Pons (tissue), 1 donor: ENCODE data around the gene SLC39A11.
"Not testable (repeated sequence)": the region's sequence is repeated elsewhere in the genome, so short reads cannot be mapped to it uniquely, and the experiment has no call there.

Experiments used
- DNase-seq: peaks from one replicate; pipeline ENCODE4 v3.0.0-alpha.2; 2016; ENCODE audit warnings: low spot score

The SLC39A11 gene

GRCh38 chr17:72916991-72917390, 175.5 kb downstream of the SLC39A11 start:
- DNase-seq, result no peak

GRCh38 chr17:72915625-72916081, 176.8 kb downstream of the SLC39A11 start:
- DNase-seq, result peak; percentile 70

- no peak for DNase-seq
These were observed 179.3 kb downstream of the SLC39A11 start for GRCh38 chr17:72913142-72913682.

DNA sequence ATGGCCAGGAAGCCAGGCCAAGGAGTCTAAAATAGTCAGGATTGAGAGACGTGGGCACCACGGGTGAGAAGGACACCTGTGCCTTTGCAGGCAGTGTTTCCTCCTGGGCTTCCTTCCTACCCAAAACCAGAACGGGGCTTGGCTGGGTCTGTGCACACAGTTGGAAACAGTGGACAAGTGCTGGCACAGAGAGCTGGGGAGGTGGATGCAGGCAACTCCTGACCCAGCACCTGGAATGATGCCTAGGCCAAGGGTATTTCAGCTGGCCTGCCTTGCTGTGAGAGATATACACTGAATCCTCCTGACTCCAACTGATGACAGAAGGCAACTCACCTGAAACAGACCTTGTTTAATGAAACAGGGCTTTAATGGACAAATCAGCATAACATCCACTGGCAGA, 186.2 kb downstream of the SLC39A11 start:
- DNase-seq, result no peak

GRCh38 chr17:72903522-72903921, 189.0 kb downstream of the SLC39A11 start:
- no peak for DNase-seq

DNA sequence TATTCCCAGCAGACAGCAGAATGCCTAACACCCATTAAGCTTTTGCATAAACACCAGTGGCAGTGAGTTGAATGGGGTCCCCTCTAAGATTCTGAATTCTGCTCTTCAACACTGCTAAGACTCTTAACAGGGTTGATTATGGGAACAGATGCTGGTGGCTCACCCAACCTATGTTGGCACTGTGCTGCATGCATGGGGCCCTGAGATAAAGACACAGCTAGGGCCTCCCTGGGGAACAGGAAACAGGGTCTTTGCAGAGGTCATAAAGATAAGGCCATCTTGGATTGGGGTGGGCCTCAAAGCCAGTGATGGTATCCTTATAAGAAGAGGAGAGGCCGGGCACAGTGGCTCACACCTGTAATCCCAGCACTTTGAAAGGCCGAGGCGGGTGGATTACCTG, 190.8 kb downstream of the SLC39A11 start:
- no peak for DNase-seq

GRCh38 chr17:72901083-72901482, 191.4 kb downstream of the SLC39A11 start:
- no peak for DNase-seq

- no peak for DNase-seq
These were observed 191.9 kb downstream of the SLC39A11 start for GRCh38 chr17:72900654-72900971.

DNA sequence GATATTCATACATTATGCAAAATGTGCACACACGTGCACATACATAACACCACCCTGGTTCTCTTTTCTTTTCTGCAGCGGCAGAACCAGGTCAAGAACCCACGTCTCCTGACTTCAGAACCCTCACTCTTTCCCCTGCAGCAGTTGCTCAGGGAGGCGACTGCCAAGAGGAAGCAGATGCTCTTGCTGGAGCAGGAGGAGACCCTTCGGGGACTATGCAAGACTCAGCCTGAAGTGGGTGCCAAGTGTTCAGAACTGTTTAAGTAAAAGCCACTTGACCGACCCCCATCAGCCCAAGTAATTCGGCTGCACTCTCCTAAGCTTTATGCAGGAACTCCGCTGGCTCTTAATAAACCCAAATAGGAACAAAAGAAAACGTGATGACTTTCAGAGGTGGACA, 193.8 kb downstream of the SLC39A11 start:
- DNase-seq, result no peak

- DNase-seq, result not testable (repeated sequence)
These were observed 196.2 kb downstream of the SLC39A11 start for GRCh38 chr17:72896288-72896687.

- no peak for DNase-seq
These were observed 200.9 kb downstream of the SLC39A11 start for GRCh38 chr17:72891627-72892026.

DNA sequence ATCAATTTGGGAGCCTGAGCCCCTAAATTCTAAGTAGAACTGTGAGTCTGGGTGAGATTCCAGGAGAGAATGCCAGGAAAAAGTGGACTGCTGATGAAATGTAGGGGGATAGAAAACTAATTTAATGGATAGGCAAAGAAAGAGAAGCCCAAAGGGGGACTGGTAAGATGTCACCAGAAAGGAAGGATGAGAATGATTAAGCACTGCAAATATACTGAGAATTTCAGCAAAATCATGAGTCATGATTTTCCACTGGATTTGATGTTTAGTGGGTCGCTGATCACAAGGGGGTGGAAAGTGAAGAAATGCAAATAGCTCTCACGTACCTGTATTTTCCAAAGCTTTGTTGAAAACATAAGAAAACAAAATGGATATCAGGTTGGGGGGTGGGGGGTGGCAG, 201.8 kb downstream of the SLC39A11 start:
- no peak for DNase-seq

GRCh38 chr17:72887917-72888316, 204.6 kb downstream of the SLC39A11 start:
- no peak for DNase-seq

- DNase-seq, result no peak
These were observed 205.2 kb downstream of the SLC39A11 start for GRCh38 chr17:72887322-72887721.

DNA sequence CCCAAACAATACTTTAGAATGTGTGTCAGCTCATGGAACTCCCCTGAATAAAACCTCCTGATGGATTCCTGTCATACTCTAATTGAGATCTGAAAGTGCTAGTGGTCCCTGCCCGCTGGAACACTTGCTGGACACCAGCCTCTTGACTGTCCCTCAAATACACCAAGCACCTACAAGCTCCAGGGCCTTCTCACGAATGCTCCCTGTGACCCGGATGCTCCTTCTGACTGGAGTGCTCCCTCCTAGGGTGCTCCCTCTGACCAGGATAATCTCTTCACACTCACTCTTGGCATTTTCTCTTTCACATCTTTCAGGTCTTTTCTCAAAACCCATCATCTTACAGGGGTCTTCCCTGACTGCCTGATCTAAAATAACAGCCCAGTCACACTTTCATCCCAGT, 205.9 kb downstream of the SLC39A11 start:
- no peak for DNase-seq

DNA sequence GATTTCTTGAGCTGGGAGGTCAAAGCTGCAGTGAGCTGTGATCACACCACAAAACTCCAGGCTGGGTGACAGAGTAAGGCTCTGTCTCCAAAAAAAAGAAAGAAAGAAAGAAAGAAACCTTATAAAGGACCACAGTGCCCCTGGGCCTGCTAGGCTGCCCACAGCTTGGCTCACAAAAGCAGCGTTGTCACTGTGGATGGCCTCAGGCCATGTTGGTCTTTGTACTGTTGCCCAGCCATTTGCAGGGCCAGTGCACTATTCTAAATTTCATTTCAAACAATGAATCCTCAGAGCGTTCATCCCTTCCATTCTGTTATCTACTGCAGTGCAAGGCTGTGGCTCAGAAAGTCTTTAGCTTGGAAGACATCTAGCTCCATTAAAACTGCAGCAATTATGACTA, 208.4 kb downstream of the SLC39A11 start:
- peak; percentile 97 for DNase-seq

DNA sequence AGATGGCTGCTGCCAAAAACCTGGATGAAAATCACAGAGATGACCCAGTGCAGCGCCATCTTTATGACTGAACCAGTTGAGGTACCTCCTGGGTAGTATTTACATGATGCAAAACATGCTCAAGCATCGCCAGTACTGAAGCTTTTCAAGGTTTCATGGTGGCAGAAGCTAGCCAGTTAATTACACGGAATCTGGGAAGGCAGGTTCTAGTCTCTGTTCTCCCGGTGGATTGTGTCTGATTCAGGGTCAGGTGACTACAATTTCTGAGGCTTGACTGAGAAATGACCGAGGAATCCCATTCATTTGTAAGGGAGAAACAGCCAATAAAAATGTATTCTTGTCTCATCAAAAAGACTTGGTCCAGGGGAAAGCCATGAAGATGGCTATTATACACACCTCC, 209.1 kb downstream of the SLC39A11 start:
- no peak for DNase-seq

DNA sequence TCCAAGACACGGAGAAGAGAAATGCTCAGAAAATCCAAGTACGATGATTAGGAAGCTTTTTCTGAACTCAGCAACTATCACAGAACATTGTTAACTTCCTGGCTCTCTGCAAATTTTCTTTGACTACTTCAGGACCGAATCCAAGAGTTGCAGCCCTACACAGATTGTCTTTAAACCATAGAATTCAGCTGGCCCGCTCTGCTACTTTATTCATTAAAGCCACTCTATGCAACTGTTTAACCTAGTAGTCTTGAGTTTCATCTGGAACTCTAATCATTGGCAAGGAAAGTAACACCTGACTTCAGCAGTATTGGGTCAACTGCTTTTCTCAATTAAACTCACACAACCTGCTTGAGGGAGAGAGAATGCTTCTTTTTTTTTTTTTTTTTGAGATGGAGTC, 210.1 kb downstream of the SLC39A11 start:
- DNase-seq, result peak; percentile 17

GRCh38 chr17:72879877-72880276, 212.6 kb downstream of the SLC39A11 start:
- DNase-seq, result no peak

GRCh38 chr17:72878975-72879660, 213.4 kb downstream of the SLC39A11 start:
- no peak for DNase-seq

DNA sequence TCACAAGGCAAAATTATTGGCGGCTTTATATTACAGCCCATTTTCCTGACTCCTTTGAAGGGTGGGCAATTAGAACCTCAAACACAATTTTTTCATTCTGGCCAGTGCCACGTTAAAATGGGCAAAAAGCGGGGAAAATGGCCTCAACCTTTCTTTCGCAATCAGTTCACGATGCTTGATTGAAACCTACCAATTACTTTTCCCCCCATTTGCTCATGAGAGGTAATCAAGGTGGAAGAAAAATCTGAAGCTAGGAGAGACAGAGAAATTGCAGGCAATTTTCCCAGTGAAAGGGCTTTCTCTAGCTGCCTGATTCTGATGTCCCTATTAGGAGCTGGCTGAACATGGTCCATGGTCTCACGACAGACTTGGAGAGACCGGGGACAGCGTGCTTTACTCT, 215.1 kb downstream of the SLC39A11 start:
- no peak for DNase-seq

DNA sequence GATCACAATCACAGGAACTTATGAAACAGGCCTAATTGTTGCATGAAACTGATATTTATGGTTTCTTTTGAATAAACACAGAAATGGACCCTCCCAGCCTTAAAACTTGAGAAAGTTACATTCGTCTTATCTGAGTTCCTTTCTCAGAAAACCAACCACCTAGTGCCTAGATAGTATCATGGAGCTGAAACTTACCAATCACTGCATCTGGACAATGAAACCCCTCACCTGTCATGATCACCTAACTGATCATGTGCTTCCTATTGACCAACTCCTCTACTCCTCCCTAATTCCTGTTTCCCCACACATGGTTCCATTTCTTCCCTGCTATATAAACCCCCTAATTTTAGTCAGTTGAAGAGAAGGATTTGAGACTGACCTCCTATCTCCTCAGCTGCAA, 216.1 kb downstream of the SLC39A11 start:
- DNase-seq, result no peak

GRCh38 chr17:72875361-72875760, 217.1 kb downstream of the SLC39A11 start:
- DNase-seq, result no peak

DNA sequence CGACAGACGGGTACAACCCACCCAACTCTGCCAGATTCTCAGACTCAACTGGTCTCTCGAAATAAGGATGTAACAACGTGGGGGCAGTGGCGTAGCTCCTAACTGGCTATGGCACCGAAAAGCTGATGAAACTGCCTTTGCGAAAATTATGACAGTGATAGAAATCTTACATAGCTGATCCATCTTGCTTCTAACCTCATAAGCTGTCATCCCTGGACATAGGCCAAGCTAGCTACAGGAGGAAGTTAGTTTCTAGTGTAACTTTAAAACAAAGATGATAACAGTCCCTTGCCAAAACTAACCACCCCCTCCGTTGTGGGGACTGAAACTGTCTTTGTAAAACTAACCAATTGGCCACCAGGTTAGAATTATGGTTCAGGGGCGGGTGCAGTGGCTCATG, 220.1 kb downstream of the SLC39A11 start:
- DNase-seq, result no peak
